Body of pancreas (tissue), 4 donors: ENCODE measurements around the gene AGPAT4. TPM values are rescaled to one million over a fixed set of nuclear protein-coding genes. Genes with fewer than 3 reads are reported as not detected.

Experiments used
- ATAC-seq: fragments of 150-250 bp; one replicate; pipeline ENCODE4 v1.9.1; 2016
- DNase-seq, 4 donors: peaks; one replicate each; pipeline ENCODE4 v3.0.0-alpha.2; 2019
- H3K27ac ChIP-seq, 4 donors: fragments of 200-600 bp; sonication (generic); 1 replicate in 3 of 4; 2 replicates in 1 of 4; pipeline versions ENCODE4 v1.5.1 to v1.6.1; 2016 to 2019; ENCODE audit warnings: mild to moderate bottlenecking in 1 of 4, mixed read lengths in 1 of 4, moderate library complexity in 1 of 4
- H3K27me3 ChIP-seq, 2 donors: fragments of 200-600 bp; sonication (generic); one replicate each; pipeline ENCODE4 v1.6.0; 2016; ENCODE audit warnings: mild to moderate bottlenecking in 1 of 2
- H3K36me3 ChIP-seq, 2 donors: fragments of 200-600 bp; sonication (generic); replicated peaks in 1 of 2; 2 replicates each; pipeline ENCODE4 v1.5.1; 2016; ENCODE audit warnings: low read depth in 2 of 2; ENCODE audit not compliant: insufficient read depth in 1 of 2
- H3K4me1 ChIP-seq: fragments of 200-600 bp; sonication (generic); one replicate; pipeline ENCODE4 v1.6.0; 2016
- H3K4me3 ChIP-seq, 2 donors: fragments of 200-600 bp; sonication (generic); 1 replicate in 1 of 2; 2 replicates in 1 of 2; pipeline ENCODE4 v1.5.1; 2016 to 2019
- H3K9me3 ChIP-seq, 3 donors: fragments of 200-600 bp; sonication (generic); 1 replicate in 2 of 3; 2 replicates in 1 of 3; pipeline ENCODE4 v1.5.1; 2016
- CTCF ChIP-seq, 7 experiments: fragments of 450-650 bp in 4 of 7; fragments of 200-600 bp in 3 of 7; sonication (generic) in 3 of 7; IDR thresholded peaks; one replicate each; pipeline ENCODE4 v1.5.1; 2016 to 2019; ENCODE audit warnings: antibody characterized with exemption in 7 of 7
- POLR2A ChIP-seq, 3 donors: fragments of 450-650 bp; IDR thresholded peaks; one replicate each; pipeline ENCODE4 v1.6.1; 2016; ENCODE audit warnings: antibody characterized with exemption in 3 of 3, mild to moderate bottlenecking in 2 of 3
- WGBS, 2 donors: methylation state at CpG; one replicate each; pipeline ENCODE4 v1.1.5; 2017; 5-methylcytosine and 5-hydroxymethylcytosine counted together
- intact Hi-C: fragments of 100-400 bp; cut with DNase I; formaldehyde crosslinking; loops from one replicate; pipeline ENCODE4 v1.15.1; 2023
- total RNA-seq, 2 donors: library from RNA; depleted of rRNA; stranded (reverse); fragments of >200 nt; gene quantifications; one replicate each; pipeline ENCODE4 v1.1.0, GENCODE V29; 2016

AGPAT4 gene
- total RNA-seq, 2 donors from 2014 or later: 1.3 to 2.6 TPM

- Histone ChIP-seq H3K9me3 (no peaks in the 10 kb centered on the region), H3K27me3 (no peaks in the 10 kb centered on the region), H3K27ac (no peak overlapping the region), H3K4me3 (no peak overlapping the region), H3K4me1 (no peaks in the 10 kb centered on the region), H3K36me3 (no peaks in the 10 kb centered on the region)
- intact Hi-C loops: no loop called here
- TF ChIP-seq POLR2A (IDR thresholded peaks at IDR 0.05): no peak
- no peak for TF ChIP-seq CTCF (IDR thresholded peaks at IDR 0.05)
- no peak for DNase-seq
- no peak for ATAC-seq
- 75 to 76% methylated on average over 6 of the region's 6 CpGs for WGBS, 2 donors
Observed at GRCh38 chr6:161302949-161303348, 29.1 kb upstream of the AGPAT4 start.

GRCh38 chr6:161301338-161301737, 27.5 kb upstream of the AGPAT4 start:
- WGBS, 2 donors: 45 to 57% methylated on average over 2 of the region's 2 CpGs
- Histone ChIP-seq H3K27me3 (no peaks in the 10 kb centered on the region), H3K9me3 (no peaks in the 10 kb centered on the region), H3K27ac (no peak overlapping the region), H3K4me1 (no peaks in the 10 kb centered on the region), H3K36me3 (no peaks in the 10 kb centered on the region), H3K4me3 (no peak overlapping the region)
- ATAC-seq (no peak), DNase-seq (no peak)
- intact Hi-C loops: no loop called here
- TF ChIP-seq CTCF (IDR thresholded peaks at IDR 0.05): no peak
- no peak for TF ChIP-seq POLR2A (IDR thresholded peaks at IDR 0.05)

DNA sequence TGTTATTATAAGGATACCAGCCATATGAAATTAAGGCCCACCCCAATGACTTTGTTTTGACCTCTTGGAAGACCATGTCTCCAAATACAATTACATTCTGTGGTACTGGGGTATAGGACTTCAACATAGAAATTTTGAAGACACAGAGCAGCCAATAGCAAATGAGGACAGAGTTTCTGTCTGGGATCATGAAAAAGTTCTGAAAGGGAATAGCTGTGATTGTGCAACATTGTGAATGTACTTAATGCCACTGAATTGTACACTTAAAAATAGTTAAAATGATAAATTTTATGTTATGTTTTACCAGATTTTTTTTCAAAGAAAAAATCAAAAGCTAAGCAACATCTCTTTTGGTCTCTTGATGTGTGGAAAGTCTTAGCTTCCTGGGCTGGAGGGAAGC, 27.0 kb upstream of the AGPAT4 start:
- Histone ChIP-seq H3K27me3 (no peaks in the 10 kb centered on the region), H3K4me1 (no peaks in the 10 kb centered on the region), H3K4me3 (no peak overlapping the region), H3K36me3 (no peaks in the 10 kb centered on the region), H3K27ac (no peak overlapping the region), H3K9me3 (no peaks in the 10 kb centered on the region)
- DNase-seq (no peak), ATAC-seq (no peak)
- TF ChIP-seq POLR2A (IDR thresholded peaks at IDR 0.05): no peak
- no peak for TF ChIP-seq CTCF (IDR thresholded peaks at IDR 0.05)
- intact Hi-C loops: no loop called here

DNA sequence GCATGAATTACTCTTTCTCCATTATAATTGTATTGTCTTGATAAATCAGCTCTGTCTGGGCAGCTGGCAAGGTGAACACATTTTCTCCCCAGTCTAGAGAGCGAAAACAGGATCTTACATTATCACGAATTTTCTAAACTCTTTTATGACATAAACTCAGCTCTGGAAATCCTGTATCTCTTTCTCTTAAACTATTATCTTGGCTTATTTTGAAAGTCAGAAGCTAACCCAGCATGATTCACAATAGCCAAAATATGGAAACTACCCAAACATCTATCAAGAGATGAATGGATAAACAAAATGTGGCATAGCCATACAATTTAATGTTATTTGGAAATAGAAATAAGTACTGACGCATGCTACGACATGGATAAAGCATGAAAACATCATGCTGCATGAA, 25.9 kb upstream of the AGPAT4 start:
- DNase-seq (no peak), ATAC-seq (no peak)
- no peak overlapping the region for H3K27ac ChIP-seq
- H3K4me3 ChIP-seq: no peak overlapping the region
- H3K9me3 ChIP-seq: no peaks in the 10 kb centered on the region
- no peaks in the 10 kb centered on the region for H3K27me3 ChIP-seq
- no peaks in the 10 kb centered on the region for H3K36me3 ChIP-seq
- no peaks in the 10 kb centered on the region for H3K4me1 ChIP-seq
- TF ChIP-seq CTCF (IDR thresholded peaks at IDR 0.05) (no peak), POLR2A (IDR thresholded peaks at IDR 0.05) (no peak)
- 88 to 93% methylated on average over 4 of the region's 4 CpGs for WGBS, 2 donors
- intact Hi-C loops: no loop called here

DNA sequence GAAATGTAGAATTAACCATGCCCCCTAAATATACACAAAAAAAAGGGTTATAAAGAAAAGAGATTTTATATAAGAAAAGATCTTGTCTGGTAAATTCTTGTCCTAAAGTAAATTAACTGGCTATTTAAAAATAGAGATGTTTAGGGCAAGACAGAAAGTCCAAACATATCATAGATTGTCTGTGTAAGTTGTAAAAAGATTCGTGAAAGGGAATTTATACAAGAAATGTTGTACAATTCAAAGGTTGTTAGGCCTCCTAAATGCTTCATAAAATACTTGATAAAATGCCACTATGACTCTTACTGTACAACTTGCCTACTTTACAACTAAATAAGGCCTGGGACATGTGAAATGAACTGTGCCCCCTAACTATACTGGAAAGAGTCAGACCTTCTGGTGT, 21.9 kb upstream of the AGPAT4 start:
- no peaks in the 10 kb centered on the region for H3K27me3 ChIP-seq
- intact Hi-C loops: no loop called here
- no peaks in the 10 kb centered on the region for H3K9me3 ChIP-seq
- no peak for TF ChIP-seq CTCF (IDR thresholded peaks at IDR 0.05)
- TF ChIP-seq POLR2A (IDR thresholded peaks at IDR 0.05): no peak
- no peaks in the 10 kb centered on the region for H3K4me1 ChIP-seq
- no peaks in the 10 kb centered on the region for H3K36me3 ChIP-seq
- ATAC-seq (no peak), DNase-seq (no peak)
- H3K4me3 ChIP-seq: no peak overlapping the region
- WGBS, 2 donors: 85 to 91% methylated on average over 1 of the region's 1 CpG
- no peak overlapping the region for H3K27ac ChIP-seq
